ENCODE data around the gene PRDM16.

The PRDM16 gene

GRCh38 chr1:3106216-3106615 lies 37.2 kb downstream of the PRDM16 start:
- DNase-seq (ENCODE audit: insufficient read length, low spot score) (no peak), FAIRE-seq (no peak)
- no peak for TF ChIP-seq CTCF (IDR thresholded peaks at IDR 0.05; ENCODE audit: insufficient read depth, missing control alignments)

- DNase-seq (ENCODE audit: insufficient read length, low spot score), result no peak
- TF ChIP-seq CTCF (IDR thresholded peaks at IDR 0.05; ENCODE audit: insufficient read depth, missing control alignments), result no peak
Observed at GRCh38 chr1:3107201-3107600, 38.2 kb downstream of the PRDM16 start.

GRCh38 chr1:3109355-3109754 lies 40.4 kb downstream of the PRDM16 start:
- DNase-seq (ENCODE audit: insufficient read length, low spot score) (no peak), FAIRE-seq (no peak)
- no peak for TF ChIP-seq CTCF (IDR thresholded peaks at IDR 0.05; ENCODE audit: insufficient read depth, missing control alignments)

More at GRCh38 chr1:3107201-3107600, 38.2 kb downstream of the PRDM16 start:
- no peak for FAIRE-seq

- FAIRE-seq, result no peak
- no peak for DNase-seq (ENCODE audit: insufficient read length, low spot score)
Observed at GRCh38 chr1:3111348-3112021, 42.5 kb downstream of the PRDM16 start.

GRCh38 chr1:3112526-3112925 lies 43.5 kb downstream of the PRDM16 start:
- no peak for DNase-seq (ENCODE audit: insufficient read length, low spot score)
- FAIRE-seq, result no peak
- TF ChIP-seq CTCF (IDR thresholded peaks at IDR 0.05; ENCODE audit: insufficient read depth, missing control alignments), result no peak

More at GRCh38 chr1:3111348-3112021, 42.5 kb downstream of the PRDM16 start:
- TF ChIP-seq CTCF (IDR thresholded peaks at IDR 0.05; ENCODE audit: insufficient read depth, missing control alignments), result no peak

- FAIRE-seq, result no peak
- no peak for TF ChIP-seq CTCF (IDR thresholded peaks at IDR 0.05; ENCODE audit: insufficient read depth, missing control alignments)
Observed at GRCh38 chr1:3113047-3113740, 44.2 kb downstream of the PRDM16 start.

GRCh38 chr1:3113741-3114056 lies 44.7 kb downstream of the PRDM16 start:
- FAIRE-seq (no peak), DNase-seq (ENCODE audit: insufficient read length, low spot score) (no peak)
- no peak for TF ChIP-seq CTCF (IDR thresholded peaks at IDR 0.05; ENCODE audit: insufficient read depth, missing control alignments)

More at GRCh38 chr1:3113047-3113740, 44.2 kb downstream of the PRDM16 start:
- DNase-seq (ENCODE audit: insufficient read length, low spot score), result no peak
